SKM-1 (cell line): ENCODE measurements around the gene CRACR2B.

Source experiments
- DNase-seq: peaks from one replicate; lab custom pipeline; 2025; ENCODE audit not compliant: unreplicated experiment; lab: John Stamatoyannopoulos, UW

The CRACR2B gene

GRCh38 chr11:826227-826621 is 1.5 kb upstream of the CRACR2B start:
- DNase-seq, result no peak

- DNase-seq, result no peak
These were observed 928 bp upstream of the CRACR2B start for GRCh38 chr11:826836-827145.

GRCh38 chr11:827146-827896 is 398 bp upstream of the CRACR2B start:
- no peak for DNase-seq

GRCh38 chr11:828506-829175 is 922 bp downstream of the CRACR2B start:
- DNase-seq, result no peak

- DNase-seq, result no peak
These were observed 1.6 kb downstream of the CRACR2B start for GRCh38 chr11:829176-829846.

GRCh38 chr11:829847-830294 is 2.2 kb downstream of the CRACR2B start:
- no peak for DNase-seq

- DNase-seq, result no peak
These were observed 2.8 kb downstream of the CRACR2B start for GRCh38 chr11:830295-831117.

GRCh38 chr11:831118-831864 is 3.6 kb downstream of the CRACR2B start:
- no peak for DNase-seq

- no peak for DNase-seq
These were observed 4.3 kb downstream of the CRACR2B start for GRCh38 chr11:831961-832528.

GRCh38 chr11:832529-833113 is 4.9 kb downstream of the CRACR2B start, which contains the start of gene CD151:
TSS of gene CD151 (plus strand) at chr11:832952. CDS start at chr11:836070, 3,118 bp downstream.
- DNase-seq, result no peak

- DNase-seq, result no peak
These were observed 5.5 kb downstream of the CRACR2B start for GRCh38 chr11:833114-833791.

GRCh38 chr11:833849-834311 is 6.2 kb downstream of the CRACR2B start:
- DNase-seq, result no peak

- no peak for DNase-seq
These were observed 6.9 kb downstream of the CRACR2B start for GRCh38 chr11:834371-835316.

- DNase-seq, result no peak
These were observed 8.6 kb downstream of the CRACR2B start for GRCh38 chr11:836274-836673.

GRCh38 chr11:836700-837099 is 9.0 kb downstream of the CRACR2B start:
- DNase-seq, result no peak

- DNase-seq, result no peak
These were observed 9.7 kb downstream of the CRACR2B start for GRCh38 chr11:837189-837989.

- no peak for DNase-seq
These were observed 10.2 kb downstream of the CRACR2B start for GRCh38 chr11:837990-838307.
